LoVo (cell line): ENCODE measurements around the gene FUBP1.
"Not testable (repeated sequence)": the region's sequence is repeated elsewhere in the genome, so short reads cannot be mapped to it uniquely, and the experiment has no call there.

Experiments
- DNase-seq: peaks from one replicate; pipeline ENCODE4 v3.0.0-alpha.2; 2016; ENCODE audit warnings: low spot score

Gene FUBP1

GRCh38 chr1:77987919-77988318, 9.0 kb upstream of the FUBP1 start:
- no peak for DNase-seq

- DNase-seq = no peak
Measured at GRCh38 chr1:77986810-77987209, 7.9 kb upstream of the FUBP1 start.

- DNase-seq = no peak
Measured at GRCh38 chr1:77984629-77985028, 5.8 kb upstream of the FUBP1 start.

GRCh38 chr1:77983997-77984355, 5.1 kb upstream of the FUBP1 start:
- DNase-seq = no peak

GRCh38 chr1:77983352-77983996, 4.6 kb upstream of the FUBP1 start:
- DNase-seq = not testable (repeated sequence)

GRCh38 chr1:77978293-77978968, 441 bp downstream of the FUBP1 start:
- peak; percentile 81 for DNase-seq

GRCh38 chr1:77977989-77978292, 931 bp downstream of the FUBP1 start:
- no peak for DNase-seq

- DNase-seq = no peak
Measured at GRCh38 chr1:77976433-77977076, 2.3 kb downstream of the FUBP1 start.

GRCh38 chr1:77975907-77976306, 3.0 kb downstream of the FUBP1 start:
- no peak for DNase-seq

GRCh38 chr1:77975386-77975785, 3.5 kb downstream of the FUBP1 start:
- no peak for DNase-seq

GRCh38 chr1:77972080-77972479, 6.8 kb downstream of the FUBP1 start:
- no peak for DNase-seq

- DNase-seq = no peak
Measured at GRCh38 chr1:77970192-77970591, 8.7 kb downstream of the FUBP1 start.

- no peak for DNase-seq
Measured at GRCh38 chr1:77966291-77966690, 12.6 kb downstream of the FUBP1 start.

- DNase-seq = no peak
Measured at GRCh38 chr1:77961392-77961791, 17.5 kb downstream of the FUBP1 start.

GRCh38 chr1:77958850-77959249, 20.0 kb downstream of the FUBP1 start:
- DNase-seq = no peak

GRCh38 chr1:77958391-77958790, 20.5 kb downstream of the FUBP1 start:
- no peak for DNase-seq

- no peak for DNase-seq
Measured at GRCh38 chr1:77956464-77956863, 22.4 kb downstream of the FUBP1 start.

- no peak for DNase-seq
Measured at GRCh38 chr1:77955709-77956108, 23.2 kb downstream of the FUBP1 start.

- no peak for DNase-seq
Measured at GRCh38 chr1:77954521-77954920, 24.4 kb downstream of the FUBP1 start.

- DNase-seq = no peak
Measured at GRCh38 chr1:77953907-77954306, 25.0 kb downstream of the FUBP1 start.

- DNase-seq = no peak
Measured at GRCh38 chr1:77951328-77951727, 27.5 kb downstream of the FUBP1 start.

- DNase-seq = no peak
Measured at GRCh38 chr1:77950873-77951272, 28.0 kb downstream of the FUBP1 start.

- peak; percentile 11 for DNase-seq
Measured at GRCh38 chr1:77948841-77949424, 29.9 kb downstream of the FUBP1 start.
